Measurements from ENCODE around the gene LHFPL2. TPM values are rescaled to one million over a fixed set of nuclear protein-coding genes. Genes with fewer than 3 reads are reported as not detected.

Gene LHFPL2
- total and polyA plus RNA-seq, 9 of the 15 experiments (the other 6 are each of a cell fraction or from before 2014, with no cell fraction given), result 1.0 to 6.6 (median 4.6) TPM

DNA sequence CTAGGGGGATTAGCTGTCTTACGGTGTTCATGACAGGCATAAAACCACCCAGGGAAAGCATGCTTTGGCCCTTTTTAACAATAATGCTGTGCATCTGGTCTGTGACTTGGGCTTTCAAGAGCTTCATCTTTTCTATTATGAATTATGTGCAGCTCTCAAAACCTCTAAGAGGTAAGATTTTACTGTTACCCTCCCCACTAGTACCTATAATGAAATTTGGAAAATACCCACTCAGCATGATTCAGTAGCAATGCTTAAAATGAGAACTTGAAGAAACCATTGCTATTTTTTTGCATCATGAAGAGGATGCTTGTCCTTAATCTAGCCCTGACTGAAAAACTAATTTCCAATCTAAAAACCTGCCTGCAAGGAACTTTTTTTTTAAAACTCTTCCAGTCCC lies 5.8 kb upstream of the LHFPL2 start:
- no TSS peak for BruUV-seq (replicated peaks)
- Histone ChIP-seq H3K9me1 (ENCODE audit: control insufficient read depth, insufficient read depth, low read length) (no peaks in the 10 kb centered on the region), H2AFZ (ENCODE audit: low read depth, low read length) (peak overlapping the region; percentile 89; the same call in 1 of the 2 replicates), H3K4me2 (ENCODE audit: insufficient read depth, low read length) (no peak overlapping the region), H3K79me2 (ENCODE audit: control insufficient read depth, insufficient read depth, low read length) (no peaks in the 10 kb centered on the region), H3K36me3 (ENCODE audit: control insufficient read depth, insufficient read depth, low read length) (no peaks in the 10 kb centered on the region), H3K27ac (ENCODE audit: extremely low read depth, low read depth, low read length) (no peak overlapping the region), H3K4me3 (no peak overlapping the region), H3K9me3 (replicated peaks; ENCODE audit: control insufficient read depth, insufficient read depth, low read depth, low read length) (no peaks in the 10 kb centered on the region), H3K9ac (ENCODE audit: insufficient read depth in 1 of 2, low read depth in 2 of 2, low read length in 2 of 2) (no peak overlapping the region), H3K27me3 (ENCODE audit: control insufficient read depth in 2 of 2, insufficient read depth in 2 of 2, low read length in 2 of 2) (no peaks in the 10 kb centered on the region), H4K20me1 (replicated peaks; ENCODE audit: control insufficient read depth, insufficient read depth, low read length) (no peaks in the 10 kb centered on the region), H3K4me1 (replicated peaks in 1 of 2; ENCODE audit: control insufficient read depth in 2 of 2, insufficient read depth in 2 of 2, low read length in 2 of 2) (peaks cover 3 to 24% of the 10 kb centered on the region in 2 experiments; a peak in 3 of 5 replicates)
- 29% methylated on average over 1 of the region's 1 CpG for WGBS (ENCODE audit: insufficient coverage, low coverage, missing lambda C conversion rate)
- ATAC-seq (no peak), DNase-seq (ENCODE audit: extremely low read depth in 1 of 4, low spot score in 3 of 4) (no peak), FAIRE-seq (peak; percentile 40)
- ChIA-PET CTCF (ENCODE audit: low intra/inter-chr PET ratio) (no interaction called here), POLR2A (interaction anchor here (0.7 to 1.2 kb wide), 2 partner anchors 8 to 10 kb away, joined by 3 to 4 read pairs; no protein-coding TSS in a partner anchor)
- intact Hi-C loops (cut with micrococcal nuclease), result loop anchor here (10.0 kb wide), 1 partner anchor 230 kb away; no protein-coding TSS in a partner anchor
- in situ Hi-C loops (cut with MboI), result no loop called here
- TF ChIP-seq BRD9 (IDR thresholded peaks at IDR 0.05; ENCODE audit: low read depth, partially characterized antibody), result no peak
- peak; percentile 60; the same call in 1 of the 2 replicates for TF ChIP-seq C11orf30 (IDR thresholded peaks at IDR 0.05; ENCODE audit: low read depth)
- peak; percentile 69 for TF ChIP-seq ZNF316 (IDR thresholded peaks at IDR 0.05)

DNA sequence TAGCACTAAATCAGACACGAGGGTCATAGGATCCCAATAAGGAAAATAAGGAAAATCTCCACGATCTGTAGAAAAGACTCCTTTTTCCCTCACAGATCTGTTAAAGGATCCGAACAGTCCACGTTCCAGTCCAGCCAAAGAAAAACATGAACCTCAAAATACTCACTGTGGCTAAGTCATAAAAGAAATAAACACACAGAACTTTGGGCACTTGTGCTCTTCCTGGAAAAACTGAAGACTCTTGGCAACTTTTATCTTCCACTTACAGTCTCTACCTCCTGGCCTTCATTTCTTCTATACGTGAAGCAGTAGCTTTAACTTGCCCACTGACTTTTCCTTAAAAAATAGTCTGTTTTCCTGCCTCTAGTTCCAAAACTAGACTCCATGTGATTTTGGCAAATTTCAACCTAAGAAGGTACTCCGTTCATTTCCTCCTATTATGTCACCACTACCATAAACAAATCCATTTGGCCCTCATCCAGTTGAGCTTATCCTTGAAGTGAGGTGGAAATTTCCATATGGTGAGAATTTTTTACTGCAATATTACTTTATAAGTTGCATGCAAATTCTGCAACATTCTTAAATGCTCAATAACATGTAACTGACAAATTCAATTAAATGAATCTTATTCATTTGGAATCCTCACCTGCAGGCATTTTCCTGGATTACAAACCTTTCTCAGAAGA lies 5.3 kb upstream of the LHFPL2 start:
- no peaks in the 10 kb centered on the region for H3K27me3 ChIP-seq (ENCODE audit: control insufficient read depth in 2 of 2, insufficient read depth in 2 of 2, low read length in 2 of 2)
- H4K20me1 ChIP-seq (replicated peaks; ENCODE audit: control insufficient read depth, insufficient read depth, low read length), result no peaks in the 10 kb centered on the region
- H3K9me3 ChIP-seq (replicated peaks; ENCODE audit: control insufficient read depth, insufficient read depth, low read depth, low read length), result no peaks in the 10 kb centered on the region
- peak overlapping the region; percentile 89 for H2AFZ ChIP-seq (ENCODE audit: low read depth, low read length)
- H3K27ac ChIP-seq (ENCODE audit: extremely low read depth, low read depth, low read length), result no peak overlapping the region
- H3K79me2 ChIP-seq (ENCODE audit: control insufficient read depth, insufficient read depth, low read length), result no peaks in the 10 kb centered on the region
- ChIA-PET CTCF (ENCODE audit: low intra/inter-chr PET ratio) (no interaction called here), POLR2A (interaction anchor here (0.7 to 1.2 kb wide), 2 partner anchors 9 to 10 kb away, joined by 3 to 4 read pairs; no protein-coding TSS in a partner anchor)
- 15% methylated on average over 6 of the region's 6 CpGs for WGBS (ENCODE audit: insufficient coverage, low coverage, missing lambda C conversion rate)
- no peak for DNase-seq (ENCODE audit: extremely low read depth in 1 of 4, low spot score in 3 of 4)
- in situ Hi-C loops (cut with MboI) (no loop called here), intact Hi-C loops (cut with micrococcal nuclease) (loop anchor here (10.0 kb wide), 1 partner anchor 231 kb away; no protein-coding TSS in a partner anchor)
- H3K4me1 ChIP-seq (replicated peaks in 1 of 2; ENCODE audit: control insufficient read depth in 2 of 2, insufficient read depth in 2 of 2, low read length in 2 of 2), result peaks cover 7 to 19% of the 10 kb centered on the region in 2 experiments; a peak in 4 of 5 replicates
- no peak for FAIRE-seq
- no TSS peak for BruUV-seq (replicated peaks)
- H3K4me3 ChIP-seq, result no peak overlapping the region
- H3K36me3 ChIP-seq (ENCODE audit: control insufficient read depth, insufficient read depth, low read length), result no peaks in the 10 kb centered on the region
- no peak for ATAC-seq
- H3K9ac ChIP-seq (ENCODE audit: insufficient read depth in 1 of 2, low read depth in 2 of 2, low read length in 2 of 2), result peak overlapping the region in 1 of 2 experiments; percentile 9; a peak in 2 of 4 replicates
- TF ChIP-seq FOXJ2 (tag; IDR thresholded peaks at IDR 0.05), result no peak
- TF ChIP-seq ZNF24 (IDR thresholded peaks at IDR 0.05), result peak; percentile 42; the same call in 1 of the 2 replicates
- peak; percentile 73 for TF ChIP-seq NFIC (IDR thresholded peaks at IDR 0.05)
- no peak overlapping the region for H3K4me2 ChIP-seq (ENCODE audit: insufficient read depth, low read length)
- H3K9me1 ChIP-seq (ENCODE audit: control insufficient read depth, insufficient read depth, low read length), result no peaks in the 10 kb centered on the region

Data from K562 (cell line).